RWPE2 (cell line): ENCODE results near the gene TRPM2.

ENCODE experiments used
- ATAC-seq: fragments of 200-7000 bp; cut with Tn5 transposase; 3 replicates; pipeline ENCODE4 v1.9.1; 2021; ENCODE audit warnings: low read depth
- DNase-seq: peaks from one replicate; pipeline ENCODE4 v3.0.0-alpha.2; 2020; ENCODE audit warnings: low spot score
- H3K27ac ChIP-seq: fragments of 450-650 bp; 2 replicates; pipeline ENCODE4 v1.5.1; 2017; ENCODE audit warnings: mild to moderate bottlenecking; ENCODE audit not compliant: poor library complexity, severe bottlenecking
- H3K27me3 ChIP-seq: fragments of 250-450 bp; sonication (Bioruptor Pico); 2 replicates; pipeline ENCODE4 v1.5.1; 2021; ENCODE audit warnings: mild to moderate bottlenecking, moderate library complexity; ENCODE audit not compliant: insufficient read depth, poor library complexity, severe bottlenecking
- H3K36me3 ChIP-seq: fragments of 250-450 bp; sonication (Bioruptor Pico); 2 replicates; pipeline ENCODE4 v1.5.1; 2020; ENCODE audit warnings: low read depth, mild to moderate bottlenecking, moderate library complexity
- H3K4me1 ChIP-seq: fragments of 250-450 bp; sonication (Bioruptor Pico); 2 replicates; pipeline ENCODE4 v1.5.1; 2021; ENCODE audit warnings: mild to moderate bottlenecking, moderate library complexity; ENCODE audit not compliant: insufficient read depth, poor library complexity, severe bottlenecking
- H3K4me3 ChIP-seq: fragments of 250-450 bp; sonication (Bioruptor Pico); 2 replicates; pipeline ENCODE4 v1.5.1; 2021; ENCODE audit warnings: mild to moderate bottlenecking, moderate library complexity; ENCODE audit not compliant: severe bottlenecking
- H3K9me3 ChIP-seq: fragments of 250-450 bp; sonication (Bioruptor Pico); 2 replicates; pipeline ENCODE4 v1.5.1; 2021; ENCODE audit warnings: mild to moderate bottlenecking, moderate library complexity; ENCODE audit not compliant: severe bottlenecking
- CTCF ChIP-seq: fragments of 450-650 bp; IDR thresholded peaks from one replicate; pipeline ENCODE4 v1.5.1; 2017; ENCODE audit warnings: mild to moderate bottlenecking, moderate library complexity; ENCODE audit not compliant: poor library complexity, severe bottlenecking

The TRPM2 gene

GRCh38 chr21:44345495-44345894 is 7.9 kb upstream of the TRPM2 start:
- peak; percentile 54 for DNase-seq
- TF ChIP-seq CTCF, result no peak
- Histone ChIP-seq H3K4me1 (no peaks in the 10 kb centered on the region), H3K9me3 (no peaks in the 10 kb centered on the region), H3K27me3 (peaks cover 33% of the 10 kb centered on the region), H3K27ac (no peak overlapping the region), H3K4me3 (no peak overlapping the region), H3K36me3 (no peaks in the 10 kb centered on the region)
- ATAC-seq, result no peak

GRCh38 chr21:44347911-44348451 is 5.4 kb upstream of the TRPM2 start:
- no peak overlapping the region for H3K27ac ChIP-seq
- ATAC-seq (no peak), DNase-seq (no peak)
- no peaks in the 10 kb centered on the region for H3K4me1 ChIP-seq
- H3K9me3 ChIP-seq, result no peaks in the 10 kb centered on the region
- TF ChIP-seq CTCF, result no peak
- H3K27me3 ChIP-seq, result peaks cover 55% of the 10 kb centered on the region
- no peaks in the 10 kb centered on the region for H3K36me3 ChIP-seq
- H3K4me3 ChIP-seq, result no peak overlapping the region

GRCh38 chr21:44348861-44349260 is 4.6 kb upstream of the TRPM2 start:
- no peak for TF ChIP-seq CTCF
- DNase-seq (no peak), ATAC-seq (no peak)
- Histone ChIP-seq H3K36me3 (no peaks in the 10 kb centered on the region), H3K4me3 (no peak overlapping the region), H3K27me3 (peaks cover 57% of the 10 kb centered on the region), H3K4me1 (no peaks in the 10 kb centered on the region), H3K9me3 (no peaks in the 10 kb centered on the region), H3K27ac (no peak overlapping the region)

- H3K27me3 ChIP-seq, result peaks cover 57% of the 10 kb centered on the region
- ATAC-seq (no peak), DNase-seq (no peak)
- H3K4me3 ChIP-seq, result no peak overlapping the region
- no peaks in the 10 kb centered on the region for H3K36me3 ChIP-seq
- no peak for TF ChIP-seq CTCF
- H3K4me1 ChIP-seq, result no peaks in the 10 kb centered on the region
- H3K9me3 ChIP-seq, result no peaks in the 10 kb centered on the region
- H3K27ac ChIP-seq, result no peak overlapping the region
Observed at GRCh38 chr21:44349416-44349846, 4.0 kb upstream of the TRPM2 start.
